NCI-H2171 (cell line): ENCODE results near the gene HERPUD2.
"Not testable (repeated sequence)": the region's sequence is repeated elsewhere in the genome, so short reads cannot be mapped to it uniquely, and the experiment has no call there.

Experiments
- DNase-seq: peaks from one replicate; lab custom pipeline; 2025; lab: John Stamatoyannopoulos, UW

Gene HERPUD2

DNA sequence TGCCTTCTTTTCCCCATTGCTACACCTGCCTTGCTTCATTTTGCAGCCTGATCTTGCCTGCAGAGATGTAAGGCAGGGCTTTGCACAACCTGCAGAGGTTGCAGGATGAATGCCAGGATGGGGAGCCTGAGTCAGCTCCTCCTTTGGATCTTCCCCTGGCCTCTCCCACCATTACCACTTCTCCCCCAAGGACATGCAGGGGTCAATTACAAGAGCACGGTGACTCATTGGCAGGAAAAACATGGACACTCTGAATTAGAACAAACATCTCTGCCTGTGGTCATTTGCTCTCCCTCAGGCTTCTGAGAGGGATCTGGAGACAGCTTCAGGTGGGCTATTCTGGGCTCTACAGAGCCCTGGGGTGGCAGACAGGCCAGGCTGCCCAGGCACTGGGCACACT lies 89.2 kb downstream of the HERPUD2 start:
- DNase-seq = no peak

DNA sequence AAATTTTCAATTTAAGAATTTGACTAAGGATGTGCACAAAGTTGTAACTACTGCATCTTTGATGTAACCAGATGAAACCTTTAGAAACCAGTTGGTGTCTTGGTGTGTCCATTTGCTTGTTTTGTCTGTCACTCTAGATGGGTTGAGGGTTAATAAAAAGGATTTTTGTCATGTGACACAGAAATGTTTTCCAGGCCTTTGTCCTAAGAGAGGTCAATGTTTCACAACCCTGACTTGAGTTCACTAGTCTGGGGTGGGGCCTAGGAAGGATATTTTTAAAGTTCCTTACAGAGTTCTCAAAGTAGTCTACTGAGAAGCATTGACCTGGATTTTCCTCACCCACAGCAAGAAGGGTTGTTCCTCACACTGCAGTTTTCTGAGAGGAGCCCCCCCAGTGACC lies 90.3 kb downstream of the HERPUD2 start:
- DNase-seq = no peak

DNA sequence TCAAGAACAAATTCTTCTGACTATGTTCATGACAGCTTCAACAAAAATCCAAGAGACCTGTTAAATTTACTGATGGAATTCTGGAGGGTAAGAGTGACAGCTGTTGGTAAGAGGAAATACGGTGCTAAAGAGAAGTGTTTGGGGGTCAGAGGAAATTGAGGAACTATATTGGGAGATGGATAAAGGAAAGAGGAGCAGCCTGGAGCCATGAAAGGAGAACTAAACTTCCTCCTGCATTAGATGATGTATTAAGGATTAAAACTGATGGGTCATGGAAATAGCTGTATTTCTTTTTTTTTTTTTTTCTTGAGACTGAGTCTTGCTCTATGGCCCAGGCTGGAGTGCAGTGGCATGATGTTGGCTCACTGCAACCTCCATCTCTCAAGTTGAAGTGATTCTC lies 95.3 kb downstream of the HERPUD2 start:
- no peak for DNase-seq

DNA sequence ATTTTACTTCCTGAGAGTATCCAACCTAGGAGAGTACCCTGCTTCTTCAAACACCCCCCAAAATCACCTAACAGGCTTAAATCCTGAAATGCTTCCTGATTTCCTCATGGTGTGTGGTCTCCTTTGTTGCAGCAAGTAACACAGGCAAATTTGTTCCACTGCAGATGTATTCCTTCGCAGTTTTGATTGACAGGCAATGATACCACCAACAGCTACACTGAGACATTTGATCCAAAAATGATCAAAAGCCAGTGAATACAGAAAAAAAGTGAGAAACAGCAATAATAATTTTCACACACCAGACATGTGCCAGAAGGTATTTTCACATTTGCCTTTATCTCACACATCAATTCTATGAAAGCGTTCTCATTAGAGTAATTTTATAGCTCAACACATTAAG lies 95.9 kb downstream of the HERPUD2 start:
- DNase-seq = no peak

DNA sequence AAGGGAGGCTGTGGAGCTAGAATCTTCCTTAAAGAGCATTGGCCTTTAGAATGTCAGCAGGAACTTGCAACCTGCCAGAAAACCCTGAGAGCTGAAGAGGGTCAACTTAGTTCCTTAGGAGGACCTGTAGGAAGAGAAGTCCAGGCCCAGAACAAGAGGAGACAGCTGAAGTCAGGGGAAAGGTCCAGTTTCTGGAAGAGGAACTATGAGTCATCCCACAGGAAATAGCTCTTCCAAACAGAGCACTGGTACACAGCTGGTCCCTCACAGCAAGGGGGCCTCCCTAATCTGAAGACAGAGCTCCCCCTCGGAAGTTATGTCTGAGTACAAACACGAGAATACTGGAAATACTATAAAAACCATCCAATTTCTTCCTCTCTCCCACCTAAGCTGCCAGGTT lies 98.9 kb downstream of the HERPUD2 start:
- no peak for DNase-seq

DNA sequence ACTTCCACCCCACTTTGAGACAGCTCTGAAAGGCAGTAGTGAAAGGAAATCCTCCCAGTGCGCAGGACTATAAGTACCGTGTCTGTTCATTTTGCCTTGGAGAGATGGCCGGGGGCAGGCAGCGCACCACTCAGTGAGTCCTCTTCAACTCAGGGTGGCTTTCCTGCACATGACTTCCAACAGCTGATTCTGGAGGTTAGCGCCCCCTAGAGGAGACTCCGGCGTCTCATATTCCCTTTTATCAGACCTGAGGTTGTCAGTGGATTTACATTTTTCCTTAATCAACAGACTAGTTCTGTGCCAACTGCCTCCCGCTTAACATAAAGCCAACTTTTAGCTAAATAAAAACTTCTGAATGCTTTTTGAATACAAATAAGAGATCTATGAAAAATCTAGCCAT lies 101.0 kb downstream of the HERPUD2 start:
- DNase-seq = no peak

DNA sequence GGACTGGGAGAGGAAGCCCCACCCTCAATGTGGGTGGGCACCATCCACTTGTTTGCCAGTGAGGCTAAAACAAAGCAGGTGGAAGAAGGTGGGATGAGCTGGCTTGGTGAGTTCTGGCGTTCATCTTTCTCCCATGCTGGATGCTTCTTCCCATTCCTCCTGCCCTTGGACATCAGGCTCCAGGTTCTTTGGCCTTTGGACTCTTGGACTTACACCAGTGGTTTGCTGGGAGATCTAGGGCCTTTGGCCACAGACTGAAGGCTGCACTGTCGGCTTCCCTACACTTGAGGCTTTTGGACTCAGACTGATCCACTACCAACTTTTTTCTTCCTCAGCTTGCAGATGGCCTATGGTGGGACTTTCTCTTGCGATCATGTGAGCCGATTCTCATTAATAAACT lies 106.3 kb downstream of the HERPUD2 start:
- DNase-seq = no peak

DNA sequence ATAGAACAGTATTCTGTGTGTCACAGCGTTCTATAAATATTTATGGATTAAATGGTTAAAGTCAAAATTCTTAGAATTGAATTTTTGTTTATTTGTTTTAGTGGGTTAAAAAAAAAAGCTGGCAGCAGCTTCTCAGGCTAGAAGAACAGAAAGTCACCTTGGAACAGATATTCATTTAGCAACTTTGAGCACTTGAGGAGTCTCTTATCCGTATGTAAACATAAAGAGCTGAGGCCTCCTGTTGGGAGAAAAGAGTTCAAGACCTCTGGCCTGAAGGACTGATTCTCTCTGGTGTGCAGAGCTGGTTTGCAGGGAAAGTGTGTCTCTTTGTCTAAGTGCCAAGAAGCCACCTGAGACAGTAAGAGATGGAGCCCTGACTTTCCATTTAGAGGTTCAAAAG lies 109.9 kb downstream of the HERPUD2 start:
- no peak for DNase-seq

DNA sequence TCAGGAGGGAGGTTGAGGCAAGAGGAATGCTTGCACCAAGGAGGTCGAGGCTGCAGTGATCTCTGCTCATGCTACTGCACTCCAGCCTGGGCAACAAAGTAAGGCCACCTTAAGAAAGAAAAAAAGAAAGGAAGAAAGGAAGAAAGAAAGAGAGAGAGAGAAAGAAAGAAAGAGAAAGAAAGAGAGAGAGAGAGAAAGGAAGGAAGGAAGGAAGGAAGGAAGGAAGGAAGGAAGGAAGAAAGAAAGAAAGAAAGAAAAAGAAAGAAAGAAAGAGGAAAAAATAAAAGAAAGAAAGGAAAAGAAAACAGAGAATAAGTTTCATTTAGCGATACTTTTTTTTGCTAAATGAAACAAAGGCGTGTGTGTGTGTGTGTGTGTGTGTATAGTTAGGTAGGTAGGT lies 110.4 kb downstream of the HERPUD2 start:
- not testable (repeated sequence) for DNase-seq
